Activated effector memory CD4-positive, alpha-beta T cell treated with anti-CD3 and anti-CD28 coated beads, Interleukin-2, amount 50 U/mL, for 16 hours (primary cell): ENCODE measurements around the gene NAA10.

ENCODE experiments used
- DNase-seq: peaks from one replicate; pipeline ENCODE4 v3.0.0-alpha.2; 2020

NAA10 gene

GRCh38 chrX:153882557-153882956 is 52.3 kb downstream of the NAA10 start:
- DNase-seq, result no peak

GRCh38 chrX:153882086-153882498 is 52.7 kb downstream of the NAA10 start:
- no peak for DNase-seq

GRCh38 chrX:153881281-153881680 is 53.6 kb downstream of the NAA10 start:
- DNase-seq, result no peak

GRCh38 chrX:153880440-153880815 is 54.4 kb downstream of the NAA10 start:
- DNase-seq, result no peak

- DNase-seq, result no peak
Measured at GRCh38 chrX:153879741-153880439, 54.9 kb downstream of the NAA10 start.
